Gastrocnemius medialis (tissue), 4 donors: ENCODE measurements around the gene ATG12.

ENCODE experiments used
- CTCF ChIP-seq, 5 experiments: fragments of 450-650 bp in 3 of 5; fragments of 200-600 bp in 2 of 5; sonication (generic) in 2 of 5; IDR thresholded peaks in 4 of 5; conservative IDR thresholded peaks in 1 of 5; 1 replicate in 4 of 5; 2 replicates in 1 of 5; pipeline ENCODE4 v1.5.1; 2016 to 2019; ENCODE audit warnings: antibody characterized with exemption in 5 of 5, mild to moderate bottlenecking in 3 of 5, moderate library complexity in 3 of 5
- POLR2A ChIP-seq, 2 donors: fragments of 450-650 bp; IDR thresholded peaks; one replicate each; pipeline ENCODE4 v1.6.1; 2017; ENCODE audit warnings: antibody characterized with exemption in 2 of 2, mild to moderate bottlenecking in 2 of 2, moderate library complexity in 2 of 2

DNA sequence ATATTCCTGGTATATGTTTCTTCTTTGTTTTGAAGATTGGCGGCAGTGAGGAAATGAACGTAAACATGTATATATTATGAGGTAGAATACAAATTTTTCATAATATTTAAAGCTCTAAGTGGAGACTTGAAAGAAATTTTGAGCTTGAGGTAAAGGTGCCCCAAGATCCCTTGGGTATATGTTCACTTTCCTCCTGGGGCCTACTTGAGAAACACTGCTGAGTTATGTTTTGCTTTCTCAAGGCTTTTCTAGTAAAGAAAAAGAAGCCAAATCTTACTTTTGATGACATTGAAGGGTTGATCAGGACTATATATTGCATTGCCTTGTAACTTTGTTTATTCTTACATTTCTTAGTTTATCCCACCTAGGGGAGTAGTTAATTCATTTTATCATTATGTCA, 31.1 kb upstream of the ATG12 start:
- no peak for TF ChIP-seq CTCF (IDR thresholded peaks at IDR 0.05 in 4 of 5, conservative IDR thresholded peaks at IDR 0.05 in 1 of 5)
- TF ChIP-seq POLR2A (IDR thresholded peaks at IDR 0.05), result no peak
